Kidney (tissue), 14 donors: ENCODE measurements around the gene TPST2. TPM values are rescaled to one million over a fixed set of nuclear protein-coding genes. Genes with fewer than 3 reads are reported as not detected.

ENCODE experiments used
- DNase-seq, 5 donors: peaks; one replicate each; pipeline ENCODE4 v3.0.0-alpha.2; 2013 to 2020
- FAIRE-seq: peaks from 2 replicates; lab custom pipeline; 2012; peaks lifted over from hg19 to GRCh38; lab: Jason Lieb, UNC
- H3K27ac ChIP-seq, 2 donors: one replicate each; pipeline ENCODE4 v1.7.0; 2013; ENCODE audit warnings: low read depth in 2 of 2, low read length in 2 of 2, inconsistent platforms in 1 of 2
- H3K27me3 ChIP-seq: one replicate; pipeline ENCODE4 v1.7.1; 2013; ENCODE audit warnings: low read length, inconsistent platforms; ENCODE audit not compliant: control insufficient read depth, insufficient read depth
- H3K36me3 ChIP-seq, 3 donors: one replicate each; pipeline versions ENCODE4 v1.7.0 to v1.7.1; 2013; ENCODE audit warnings: low read length in 3 of 3, control low read depth in 1 of 3, inconsistent platforms in 1 of 3; ENCODE audit not compliant: insufficient read depth in 3 of 3, control insufficient read depth in 2 of 3
- H3K4me1 ChIP-seq, 3 donors: one replicate each; pipeline versions ENCODE4 v1.7.0 to v1.7.1; 2013; ENCODE audit warnings: low read length in 3 of 3, inconsistent platforms in 1 of 3, low read depth in 1 of 3; ENCODE audit not compliant: control insufficient read depth in 2 of 3, insufficient read depth in 2 of 3
- H3K4me3 ChIP-seq, 3 donors: one replicate each; pipeline versions ENCODE4 v1.7.0 to v1.8.1; 2013; ENCODE audit warnings: low read length in 3 of 3, control low read depth in 1 of 3, inconsistent platforms in 1 of 3
- H3K9ac ChIP-seq, 3 donors: one replicate each; pipeline versions ENCODE4 v1.7.0 to v1.7.1; 2013; ENCODE audit warnings: low read length in 3 of 3, control low read depth in 1 of 3, inconsistent platforms in 1 of 3
- H3K9me3 ChIP-seq, 3 donors: one replicate each; pipeline versions ENCODE4 v1.7.0 to v1.7.1; 2013; ENCODE audit warnings: low read length in 3 of 3, control low read depth in 1 of 3, inconsistent platforms in 1 of 3; ENCODE audit not compliant: control insufficient read depth in 2 of 3, insufficient read depth in 1 of 3
- CTCF ChIP-seq: IDR thresholded peaks from 3 replicates; pipeline ENCODE4 v1.5.1; 2012; ENCODE audit warnings: mild to moderate bottlenecking, moderate library complexity, borderline replicate concordance; ENCODE audit not compliant: insufficient read depth; ENCODE audit errors: extremely low read depth
- intact Hi-C: fragments of 100-400 bp; cut with DNase I; formaldehyde crosslinking; loops from one replicate; pipeline ENCODE4 v1.11.1; 2022
- polyA plus RNA-seq: library from polyadenylated mRNA; stranded (reverse); fragments of 350-450 nt; fragmentation: Illumina TruSeq; extraction: RNeasy Lipid Tissue Mini Kit (QIAGEN cat#74804); gene quantifications from one replicate; pipeline ENCODE4 v1.2.3, GENCODE V29; 2014; ENCODE audit warnings: low read depth, low replicate concordance; ENCODE audit not compliant: insufficient read depth
- total RNA-seq: library from RNA; stranded (reverse); fragmentation: NEBNext Ultra II Directional; extraction: Animal tissue kit (Norgen Biotek cat#: 25700); gene quantifications from one replicate; pipeline ENCODE4 v1.2.1, GENCODE V29; 2021
- donor health status: control.
- donor health status: control.
- donor health status: control.
- donor health status: control.
- donor health status: control.
- donor health status: DM: yes; HTN: yes; CAD: no.
- donor health status: Normal renal cell carcinoma (clear cell type).

TPST2 gene
- total and polyA plus RNA-seq, 2 donors from 2014 or later: 40.3 to 48.7 TPM

- FAIRE-seq (no peak), DNase-seq (no peak)
- peaks cover 3 to 56% (median 33%) of the 10 kb centered on the region in 3 donors for H3K36me3 ChIP-seq
- H3K9me3 ChIP-seq: no peaks in the 10 kb centered on the region
- no peak for TF ChIP-seq CTCF
- no peak overlapping the region for H3K9ac ChIP-seq
- no peaks in the 10 kb centered on the region for H3K27me3 ChIP-seq
- no peak overlapping the region for H3K27ac ChIP-seq
- no peak overlapping the region for H3K4me3 ChIP-seq
- intact Hi-C loops: no loop called here
- peaks cover 0 to 4% (median 1%) of the 10 kb centered on the region in 3 donors for H3K4me1 ChIP-seq
Measured at GRCh38 chr22:26489447-26490036, 100.4 kb downstream of the TPST2 start.

- intact Hi-C loops: no loop called here
Measured at GRCh38 chr22:26487996-26488395, 101.9 kb downstream of the TPST2 start.

GRCh38 chr22:26486394-26486793 lies 103.5 kb downstream of the TPST2 start:
- Histone ChIP-seq H3K4me1 (peaks cover 0 to 19% (median 9%) of the 10 kb centered on the region in 3 donors), H3K9me3 (no peaks in the 10 kb centered on the region), H3K36me3 (peaks cover under 1 to 28% (median 12%) of the 10 kb centered on the region in 3 donors), H3K9ac (no peak overlapping the region), H3K27ac (no peak overlapping the region), H3K27me3 (no peaks in the 10 kb centered on the region), H3K4me3 (no peak overlapping the region)
- intact Hi-C loops: no loop called here
- TF ChIP-seq CTCF: no peak
- FAIRE-seq (no peak), DNase-seq (no peak)

More at GRCh38 chr22:26487996-26488395, 101.9 kb downstream of the TPST2 start:
- no peaks in the 10 kb centered on the region for H3K9me3 ChIP-seq
- no peak overlapping the region for H3K4me3 ChIP-seq
- peaks cover 0 to 8% (median 5%) of the 10 kb centered on the region in 3 donors for H3K4me1 ChIP-seq
- H3K36me3 ChIP-seq: peaks cover 3 to 43% (median 24%) of the 10 kb centered on the region in 3 donors
- FAIRE-seq: no peak
- H3K9ac ChIP-seq: no peak overlapping the region
- DNase-seq: no peak
- TF ChIP-seq CTCF: no peak
- H3K27ac ChIP-seq: no peak overlapping the region
- H3K27me3 ChIP-seq: no peaks in the 10 kb centered on the region
